K562 (cell line): ENCODE results near the gene SOAT1. TPM values are rescaled to one million over a fixed set of nuclear protein-coding genes. Genes with fewer than 3 reads are reported as not detected.

ENCODE experiments used
- ATAC-seq: fragments of 200-7000 bp; cut with Tn5 transposase; 3 replicates; pipeline ENCODE4 v1.9.1; 2020; ENCODE audit warnings: moderate library complexity
- BruUV-seq: library from RNA; stranded (reverse); fragments of 400-500 nt; replicated peaks from 2 replicates; lab custom pipeline; 2021; lab: Mats Ljungman, UMichigan
- CTCF ChIA-PET: fragments of 300-600 bp; formaldehyde crosslinking; extraction: SDS; loops from one replicate; lab custom pipeline; 2021; ENCODE audit warnings: low intra/inter-chr PET ratio; lab: Yijun Ruan, JAX
- POLR2A ChIA-PET: fragments of 300-600, 350-650 bp; sonication (Branson Sonifier 250); formaldehyde crosslinking; extraction: SDS; loops from one replicate; lab custom pipeline; 2021; ENCODE audit warnings: antibody characterized with exemption, inconsistent platforms; lab: Yijun Ruan, JAX
- DNase-seq, 4 experiments: peaks; one replicate each; pipeline versions ENCODE4 v3.0.0 to v3.0.0-alpha.2; 2011 to 2018; ENCODE audit warnings: low spot score in 3 of 4, mixed read lengths in 3 of 4; ENCODE audit errors: extremely low read depth in 1 of 4
- FAIRE-seq: peaks from 2 replicates; lab custom pipeline; 2011; peaks lifted over from hg19 to GRCh38; lab: Jason Lieb, UNC
- H2AFZ ChIP-seq: 2 replicates; pipeline ENCODE4 v1.6.0; 2011; ENCODE audit warnings: low read depth, low read length, control low read depth, inconsistent platforms
- H3K27ac ChIP-seq: fragments of 200-600 bp; 3 replicates; pipeline ENCODE4 v1.8.0; 2011; ENCODE audit warnings: low read depth, mild to moderate bottlenecking, control low read depth, inconsistent platforms, low read length, moderate library complexity, mixed read lengths; ENCODE audit errors: extremely low read depth
- H3K27me3 ChIP-seq, 2 experiments: fragments of 300-600 bp in 1 of 2; 2 replicates in 1 of 2; 3 replicates in 1 of 2; pipeline versions ENCODE4 v1.6.0 to v1.8.0; 2011; ENCODE audit warnings: inconsistent platforms in 2 of 2, low read length in 2 of 2, mild to moderate bottlenecking in 1 of 2, mixed read lengths in 1 of 2, moderate library complexity in 1 of 2; ENCODE audit not compliant: control insufficient read depth in 2 of 2, insufficient read depth in 2 of 2
- H3K36me3 ChIP-seq: fragments of 300-600 bp; 3 replicates; pipeline ENCODE4 v1.8.0; 2011; ENCODE audit warnings: mild to moderate bottlenecking, low read length, inconsistent platforms; ENCODE audit not compliant: control insufficient read depth, insufficient read depth
- H3K4me1 ChIP-seq, 2 experiments: fragments of 200-600 bp in 1 of 2; replicated peaks in 1 of 2; 2 replicates in 1 of 2; 3 replicates in 1 of 2; pipeline versions ENCODE4 v1.5.1 to v1.8.0; 2011; ENCODE audit warnings: inconsistent platforms in 2 of 2, low read length in 2 of 2, mild to moderate bottlenecking in 1 of 2, mixed read lengths in 1 of 2, moderate library complexity in 1 of 2; ENCODE audit not compliant: control insufficient read depth in 2 of 2, insufficient read depth in 2 of 2
- H3K4me2 ChIP-seq: 2 replicates; pipeline ENCODE4 v1.6.1; 2011; ENCODE audit warnings: low read length, control low read depth, inconsistent platforms, mixed read lengths; ENCODE audit not compliant: insufficient read depth
- H3K4me3 ChIP-seq: fragments of 200-600 bp; sonication (generic), shearing (Covaris generic); 2 replicates; pipeline ENCODE4 v1.5.1; 2016; ENCODE audit warnings: control low read depth, inconsistent platforms
- H3K79me2 ChIP-seq: fragments of 200-600 bp; 3 replicates; pipeline ENCODE4 v1.8.0; 2011; ENCODE audit warnings: low read length, inconsistent platforms; ENCODE audit not compliant: control insufficient read depth, insufficient read depth
- H3K9ac ChIP-seq, 2 experiments: 2 replicates each; pipeline versions ENCODE4 v1.6.0 to v1.6.1; 2011; ENCODE audit warnings: low read depth in 2 of 2, low read length in 2 of 2, control low read depth in 1 of 2, inconsistent platforms in 1 of 2, mild to moderate bottlenecking in 1 of 2, mixed read lengths in 1 of 2; ENCODE audit not compliant: insufficient read depth in 1 of 2
- H3K9me1 ChIP-seq: one replicate; pipeline ENCODE4 v1.6.0; 2011; ENCODE audit warnings: inconsistent platforms, mild to moderate bottlenecking, low read length, moderate library complexity; ENCODE audit not compliant: control insufficient read depth, insufficient read depth
- H3K9me3 ChIP-seq: replicated peaks from 2 replicates; pipeline ENCODE4 v1.5.1; 2011; ENCODE audit warnings: low read depth, low read length, inconsistent platforms; ENCODE audit not compliant: control insufficient read depth, insufficient read depth
- H4K20me1 ChIP-seq: replicated peaks from 2 replicates; pipeline ENCODE4 v1.6.1; 2011; ENCODE audit warnings: low read length, inconsistent platforms, mixed read lengths; ENCODE audit not compliant: control insufficient read depth, insufficient read depth
- CCAR2 ChIP-seq: fragments of 200-400 bp; formaldehyde crosslinking; IDR thresholded peaks from 2 replicates; pipeline ENCODE4 v1.6.1; 2017; ENCODE audit warnings: mild to moderate bottlenecking, low read depth, low read length
- CXXC5 ChIP-seq: fragments of 250-450 bp; sonication (Bioruptor Pico); IDR thresholded peaks from 2 replicates; pipeline ENCODE4 v1.8.0; 2022; ENCODE audit warnings: inconsistent platforms, mild to moderate bottlenecking, moderate library complexity
- HDAC1 ChIP-seq, 2 experiments: fragments of 450-650 bp; IDR thresholded peaks; 2 replicates each; pipeline ENCODE4 v1.6.1; 2016 to 2017; ENCODE audit warnings: inconsistent platforms in 1 of 2, mild to moderate bottlenecking in 1 of 2, moderate library complexity in 1 of 2
- MTA1 ChIP-seq: fragments of 450-650 bp; IDR thresholded peaks from 2 replicates; pipeline ENCODE4 v1.6.1; 2017; ENCODE audit warnings: borderline replicate concordance
- RHOXF2B ChIP-seq: fragments of 250-450 bp; sonication (Bioruptor Pico); conservative IDR thresholded peaks from 2 replicates; pipeline ENCODE4 v1.5.1; 2021
- TRIM24 ChIP-seq, 2 experiments: fragments of 450-650 bp; IDR thresholded peaks; 2 replicates each; pipeline ENCODE4 v1.6.1; 2016
- ZZZ3 ChIP-seq: fragments of 450-650 bp; IDR thresholded peaks from 2 replicates; pipeline ENCODE4 v1.6.1; 2016; ENCODE audit warnings: antibody characterized with exemption, mild to moderate bottlenecking, moderate library complexity
- WGBS: fragments of 100-300 bp; shearing (Covaris generic); methylation state at CpG from one replicate; pipeline ENCODE4 v1.1.6; 2016; ENCODE audit warnings: low coverage, mixed read lengths; ENCODE audit not compliant: insufficient coverage; ENCODE audit errors: missing lambda C conversion rate; 5-methylcytosine and 5-hydroxymethylcytosine counted together
- in situ Hi-C: fragments of 300-500 bp; cut with MboI; formaldehyde crosslinking; loops from 4 replicates; pipeline ENCODE4 v1.15.0; 2018; ENCODE audit warnings: inconsistent platforms, mixed read lengths
- intact Hi-C: fragments of 100-400 bp; cut with micrococcal nuclease; formaldehyde crosslinking; loops from 2 replicates; pipeline ENCODE4 v1.14.2; 2022
- polyA plus RNA-seq, 8 experiments: library from polyadenylated mRNA; depleted of rRNA in 4 of 8; stranded (reverse) in 5 of 8; unstranded in 3 of 8; fragments of >200 nt; fragmentation: Nextera tagmentation in 2 of 8; fragmentation: Illumina TruSeq in 1 of 8; extraction: Ambion mirVana in 2 of 8; extraction: Trizol in 1 of 8; gene quantifications; 2 replicates each; pipeline versions ENCODE4 v1.2.1 to v1.2.3, GENCODE V29; 2011 to 2014; ENCODE audit warnings: inconsistent platforms in 1 of 8, missing spikeins in 1 of 8
- total RNA-seq, 7 experiments: library from RNA; depleted of rRNA in 6 of 7; stranded (reverse); fragments of >200 nt in 6 of 7; fragmentation: Illumina TruSeq in 2 of 7; extraction: Trizol in 2 of 7; gene quantifications; 2 replicates each; pipeline versions ENCODE4 v1.2.1 to v1.2.3, GENCODE V29; 2011 to 2021; ENCODE audit warnings: low replicate concordance in 1 of 7
- TF ChIP-seq, protein P1 (sequence below), 2 experiments: IDR thresholded peaks; 2 replicates each; pipeline ENCODE4 v1.6.1; 2012; ENCODE audit warnings: improper control_type of control experiment in 2 of 2, low read depth in 2 of 2, low read length in 2 of 2, borderline replicate concordance in 1 of 2
- TF ChIP-seq, protein P2 (sequence below): sonication (generic); formaldehyde crosslinking; IDR thresholded peaks from 2 replicates; pipeline ENCODE4 v1.8.1; 2022; ENCODE audit warnings: missing genetic modification reagents

SOAT1 gene
- total and polyA plus RNA-seq, 9 of the 15 experiments (the other 6 are each of a cell fraction or from before 2014, with no cell fraction given), result 5.5 to 29.1 (median 17.3) TPM

DNA sequence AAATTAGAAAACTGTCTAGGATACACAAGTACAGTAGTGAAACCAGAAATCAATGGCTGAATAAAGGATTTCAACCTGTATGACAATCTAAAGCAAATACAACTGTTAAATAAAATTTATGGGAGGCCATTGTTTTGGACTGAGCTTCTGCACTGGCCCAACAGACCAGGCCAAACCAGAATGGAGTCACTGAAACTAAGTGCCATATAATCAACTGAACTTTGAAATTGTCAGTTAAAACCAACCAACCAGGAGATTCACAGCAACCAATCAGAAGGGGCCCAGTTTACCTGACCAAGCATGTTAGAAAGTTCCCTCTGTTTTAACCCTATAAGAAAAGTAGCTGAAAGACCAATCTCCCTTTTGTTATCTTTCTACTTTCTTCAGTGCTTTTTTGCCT lies 30.5 kb upstream of the SOAT1 start (continued):
- TF ChIP-seq ZZZ3 (no peak), TRIM24 (IDR thresholded peaks at IDR 0.05) (no peak)
- TF ChIP-seq, protein P1, sequence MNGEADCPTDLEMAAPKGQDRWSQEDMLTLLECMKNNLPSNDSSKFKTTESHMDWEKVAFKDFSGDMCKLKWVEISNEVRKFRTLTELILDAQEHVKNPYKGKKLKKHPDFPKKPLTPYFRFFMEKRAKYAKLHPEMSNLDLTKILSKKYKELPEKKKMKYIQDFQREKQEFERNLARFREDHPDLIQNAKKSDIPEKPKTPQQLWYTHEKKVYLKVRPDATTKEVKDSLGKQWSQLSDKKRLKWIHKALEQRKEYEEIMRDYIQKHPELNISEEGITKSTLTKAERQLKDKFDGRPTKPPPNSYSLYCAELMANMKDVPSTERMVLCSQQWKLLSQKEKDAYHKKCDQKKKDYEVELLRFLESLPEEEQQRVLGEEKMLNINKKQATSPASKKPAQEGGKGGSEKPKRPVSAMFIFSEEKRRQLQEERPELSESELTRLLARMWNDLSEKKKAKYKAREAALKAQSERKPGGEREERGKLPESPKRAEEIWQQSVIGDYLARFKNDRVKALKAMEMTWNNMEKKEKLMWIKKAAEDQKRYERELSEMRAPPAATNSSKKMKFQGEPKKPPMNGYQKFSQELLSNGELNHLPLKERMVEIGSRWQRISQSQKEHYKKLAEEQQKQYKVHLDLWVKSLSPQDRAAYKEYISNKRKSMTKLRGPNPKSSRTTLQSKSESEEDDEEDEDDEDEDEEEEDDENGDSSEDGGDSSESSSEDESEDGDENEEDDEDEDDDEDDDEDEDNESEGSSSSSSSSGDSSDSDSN (IDR thresholded peaks at IDR 0.05; ENCODE audit: borderline replicate concordance in 1 of 2, low read depth in 2 of 2, low read length in 2 of 2), result no peak

- Histone ChIP-seq H3K9me1 (no peaks in the 10 kb centered on the region), H2AFZ (no peak overlapping the region), H4K20me1 (no peaks in the 10 kb centered on the region), H3K4me2 (no peak overlapping the region), H3K4me3 (no peak overlapping the region), H3K9me3 (no peaks in the 10 kb centered on the region), H3K27ac (no peak overlapping the region), H3K4me1 (no peaks in the 10 kb centered on the region), H3K79me2 (no peaks in the 10 kb centered on the region), H3K27me3 (peaks cover 0 to 10% of the 10 kb centered on the region in 2 experiments; a peak in 3 of 5 replicates), H3K9ac (no peak overlapping the region), H3K36me3 (no peaks in the 10 kb centered on the region)
- POLR2A ChIA-PET, result no interaction called here
- TF ChIP-seq, protein P2, sequence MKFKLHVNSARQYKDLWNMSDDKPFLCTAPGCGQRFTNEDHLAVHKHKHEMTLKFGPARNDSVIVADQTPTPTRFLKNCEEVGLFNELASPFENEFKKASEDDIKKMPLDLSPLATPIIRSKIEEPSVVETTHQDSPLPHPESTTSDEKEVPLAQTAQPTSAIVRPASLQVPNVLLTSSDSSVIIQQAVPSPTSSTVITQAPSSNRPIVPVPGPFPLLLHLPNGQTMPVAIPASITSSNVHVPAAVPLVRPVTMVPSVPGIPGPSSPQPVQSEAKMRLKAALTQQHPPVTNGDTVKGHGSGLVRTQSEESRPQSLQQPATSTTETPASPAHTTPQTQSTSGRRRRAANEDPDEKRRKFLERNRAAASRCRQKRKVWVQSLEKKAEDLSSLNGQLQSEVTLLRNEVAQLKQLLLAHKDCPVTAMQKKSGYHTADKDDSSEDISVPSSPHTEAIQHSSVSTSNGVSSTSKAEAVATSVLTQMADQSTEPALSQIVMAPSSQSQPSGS (CRISPR knock-in tag), result no peak
- TF ChIP-seq RHOXF2B (CRISPR knock-in tag) (no peak), MTA1 (no peak), CCAR2 (no peak), HDAC1 (IDR thresholded peaks at IDR 0.05) (no peak), CXXC5 (no peak)
- in situ Hi-C loops, result no loop called here
- no peak for DNase-seq
- ATAC-seq, result no peak
- no peak for FAIRE-seq
- BruUV-seq, result no TSS peak
- CTCF ChIA-PET, result no interaction called here
- intact Hi-C loops, result no loop called here
- WGBS, result 1% methylated on average over 3 of the region's 3 CpGs
Measured at GRCh38 chr1:179264507-179264906, 29.1 kb upstream of the SOAT1 start.
